Hepatocyte (in vitro differentiated cells): ENCODE results near the gene DCST1. TPM values are rescaled to one million over a fixed set of nuclear protein-coding genes. Genes with fewer than 3 reads are reported as not detected.
A peak's percentile ranks its signal among the peaks of the same experiment; 100 is the strongest.
"Not testable (repeated sequence)": the region's sequence is repeated elsewhere in the genome, so short reads cannot be mapped to it uniquely, and the experiment has no call there.

Source experiments
- DNase-seq: peaks from one replicate; pipeline ENCODE4 v3.0.0-alpha.2; 2016; ENCODE audit warnings: low spot score
- H2AFZ ChIP-seq: fragments of 200-600 bp; sonication (generic); 2 replicates; pipeline ENCODE4 v1.6.0; 2016; ENCODE audit warnings: antibody characterized with exemption, mild to moderate bottlenecking
- H3K27ac ChIP-seq: fragments of 200-600 bp; sonication (generic); 2 replicates; pipeline ENCODE4 v1.5.1; 2016; ENCODE audit warnings: mild to moderate bottlenecking
- H3K27me3 ChIP-seq: fragments of 200-600 bp; sonication (generic); 2 replicates; pipeline ENCODE4 v1.6.1; 2016
- H3K36me3 ChIP-seq: fragments of 200-600 bp; sonication (generic); replicated peaks from 2 replicates; pipeline ENCODE4 v1.5.1; 2016; ENCODE audit warnings: low read depth; ENCODE audit not compliant: insufficient read depth
- H3K4me1 ChIP-seq: fragments of 200-600 bp; sonication (generic); 2 replicates; pipeline ENCODE4 v1.5.1; 2016; ENCODE audit warnings: mild to moderate bottlenecking, moderate library complexity; ENCODE audit not compliant: insufficient read depth
- H3K4me2 ChIP-seq: fragments of 200-600 bp; sonication (generic); 2 replicates; pipeline ENCODE4 v1.6.0; 2016
- H3K4me3 ChIP-seq: fragments of 200-600 bp; sonication (generic); 2 replicates; pipeline ENCODE4 v1.5.1; 2016; ENCODE audit warnings: mild to moderate bottlenecking
- H3K79me2 ChIP-seq: fragments of 200-600 bp; sonication (generic); 2 replicates; pipeline ENCODE4 v1.6.0; 2017; ENCODE audit warnings: mild to moderate bottlenecking
- H3K9me2 ChIP-seq: fragments of 200-600 bp; sonication (generic); replicated peaks from 2 replicates; pipeline ENCODE4 v1.6.0; 2017; ENCODE audit warnings: mild to moderate bottlenecking; ENCODE audit not compliant: insufficient read depth
- H3K9me3 ChIP-seq: fragments of 200-600 bp; sonication (generic); 2 replicates; pipeline ENCODE4 v1.5.1; 2016; ENCODE audit warnings: low read depth, mild to moderate bottlenecking
- H4K20me1 ChIP-seq: fragments of 200-600 bp; sonication (generic); 2 replicates; pipeline ENCODE4 v1.6.0; 2016; ENCODE audit warnings: mild to moderate bottlenecking; ENCODE audit not compliant: insufficient read depth, poor library complexity, severe bottlenecking
- EZH2 ChIP-seq: fragments of 200-600 bp; sonication (generic); IDR thresholded peaks from 2 replicates; pipeline ENCODE4 v1.6.1; 2016; ENCODE audit warnings: antibody characterized with exemption, mild to moderate bottlenecking, borderline replicate concordance
- EZH2phosphoT487 ChIP-seq: fragments of 200-600 bp; sonication (generic); IDR thresholded peaks from one replicate; pipeline ENCODE4 v1.6.1; 2018; ENCODE audit warnings: antibody characterized with exemption, mild to moderate bottlenecking, low read depth, moderate library complexity; ENCODE audit not compliant: unreplicated experiment, severe bottlenecking
- whole genome bisulfite sequencing: methylation state at CpG from one replicate; pipeline ENCODE4 v1.1.6; 2016; ENCODE audit warnings: low lambda C conversion rate; ENCODE audit errors: missing lambda C conversion rate; 5-methylcytosine and 5-hydroxymethylcytosine counted together
- polyA plus RNA-seq: library from polyadenylated mRNA; unstranded; fragments of >200 nt; fragmentation: Nextera tagmentation; extraction: Ambion mirVana; gene quantifications from 2 replicates; pipeline ENCODE4 v1.2.1, GENCODE V29; 2016
- total RNA-seq: library from RNA; depleted of rRNA; stranded (reverse); fragments of >200 nt; gene quantifications from 2 replicates; pipeline ENCODE4 v1.2.3, GENCODE V29; 2014
- TF ChIP-seq, protein P1 (sequence below): fragments of 200-600 bp; sonication (generic); IDR thresholded peaks from 2 replicates; pipeline ENCODE4 v1.5.1; 2016; ENCODE audit warnings: antibody characterized with exemption, mild to moderate bottlenecking; ENCODE audit not compliant: poor library complexity

Gene DCST1
- total and polyA plus RNA-seq, 2 experiments from 2014 or later: 0.60 TPM; not detected in 1

GRCh38 chr1:154995301-154995983 is 38.2 kb upstream of the DCST1 start:
- H4K20me1 ChIP-seq, H3K27me3 ChIP-seq, H3K4me2 ChIP-seq, H3K27ac ChIP-seq, H3K79me2 ChIP-seq, H3K9me3 ChIP-seq, H2AFZ ChIP-seq, H3K36me3 ChIP-seq, H3K4me3 ChIP-seq, H3K9me2 ChIP-seq: not testable (repeated sequence)
- WGBS: 63% methylated on average over 10 of the region's 13 CpGs
- DNase-seq: peak; percentile 75
- H3K4me1 ChIP-seq: peaks cover 11% of the 10 kb centered on the region
- TF ChIP-seq, protein P1, sequence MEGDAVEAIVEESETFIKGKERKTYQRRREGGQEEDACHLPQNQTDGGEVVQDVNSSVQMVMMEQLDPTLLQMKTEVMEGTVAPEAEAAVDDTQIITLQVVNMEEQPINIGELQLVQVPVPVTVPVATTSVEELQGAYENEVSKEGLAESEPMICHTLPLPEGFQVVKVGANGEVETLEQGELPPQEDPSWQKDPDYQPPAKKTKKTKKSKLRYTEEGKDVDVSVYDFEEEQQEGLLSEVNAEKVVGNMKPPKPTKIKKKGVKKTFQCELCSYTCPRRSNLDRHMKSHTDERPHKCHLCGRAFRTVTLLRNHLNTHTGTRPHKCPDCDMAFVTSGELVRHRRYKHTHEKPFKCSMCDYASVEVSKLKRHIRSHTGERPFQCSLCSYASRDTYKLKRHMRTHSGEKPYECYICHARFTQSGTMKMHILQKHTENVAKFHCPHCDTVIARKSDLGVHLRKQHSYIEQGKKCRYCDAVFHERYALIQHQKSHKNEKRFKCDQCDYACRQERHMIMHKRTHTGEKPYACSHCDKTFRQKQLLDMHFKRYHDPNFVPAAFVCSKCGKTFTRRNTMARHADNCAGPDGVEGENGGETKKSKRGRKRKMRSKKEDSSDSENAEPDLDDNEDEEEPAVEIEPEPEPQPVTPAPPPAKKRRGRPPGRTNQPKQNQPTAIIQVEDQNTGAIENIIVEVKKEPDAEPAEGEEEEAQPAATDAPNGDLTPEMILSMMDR: peak; percentile 30

DNA sequence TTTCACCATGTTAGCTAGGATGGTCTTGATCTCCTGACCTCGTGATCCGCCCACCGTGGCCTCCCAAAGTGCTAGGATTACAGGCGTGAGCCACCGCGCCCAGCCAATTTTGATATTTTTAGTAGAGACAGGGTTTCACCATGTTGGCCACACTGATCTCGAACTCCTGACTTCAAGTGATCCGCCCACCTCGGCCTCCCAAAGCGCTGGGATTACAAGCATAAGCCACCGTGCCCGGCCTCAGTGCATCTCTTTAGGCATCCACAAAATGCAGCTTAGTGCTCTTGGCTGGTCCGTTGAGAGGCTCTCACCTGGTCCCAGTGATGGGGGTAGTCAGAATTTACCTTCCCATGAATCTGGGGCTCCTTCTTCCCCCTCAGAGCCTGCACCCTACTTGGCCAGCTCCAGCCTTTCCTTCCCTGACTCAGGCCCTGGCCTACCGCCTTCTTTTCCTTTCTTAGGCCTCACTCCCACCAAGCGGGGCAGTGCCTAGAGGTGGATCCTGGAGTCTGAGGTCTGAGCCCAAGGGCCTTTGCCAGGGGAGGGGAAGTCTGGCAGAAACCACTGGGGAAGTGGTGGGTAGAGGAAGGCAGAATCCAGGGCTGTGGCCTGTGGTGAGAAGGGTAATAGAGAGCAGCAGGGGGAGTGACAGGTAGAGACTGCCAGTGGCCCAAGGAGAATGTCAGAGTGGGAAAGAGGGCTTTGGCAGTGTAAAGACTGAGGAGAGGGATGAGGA is 36.5 kb upstream of the DCST1 start:
- Histone ChIP-seq H2AFZ (no peak overlapping the region), H3K9me3 (no peaks in the 10 kb centered on the region), H3K27me3 (no peaks in the 10 kb centered on the region), H3K27ac (no peak overlapping the region), H3K9me2 (no peaks in the 10 kb centered on the region), H4K20me1 (no peaks in the 10 kb centered on the region), H3K4me2 (no peak overlapping the region), H3K4me1 (peaks cover 11% of the 10 kb centered on the region), H3K4me3 (no peak overlapping the region), H3K36me3 (no peaks in the 10 kb centered on the region), H3K79me2 (peaks cover 3% of the 10 kb centered on the region)
- WGBS: 89% methylated on average over 15 of the region's 15 CpGs
- TF ChIP-seq, protein P1: no peak
- no peak for TF ChIP-seq EZH2
- TF ChIP-seq EZH2phosphoT487: no peak
- DNase-seq: no peak

DNA sequence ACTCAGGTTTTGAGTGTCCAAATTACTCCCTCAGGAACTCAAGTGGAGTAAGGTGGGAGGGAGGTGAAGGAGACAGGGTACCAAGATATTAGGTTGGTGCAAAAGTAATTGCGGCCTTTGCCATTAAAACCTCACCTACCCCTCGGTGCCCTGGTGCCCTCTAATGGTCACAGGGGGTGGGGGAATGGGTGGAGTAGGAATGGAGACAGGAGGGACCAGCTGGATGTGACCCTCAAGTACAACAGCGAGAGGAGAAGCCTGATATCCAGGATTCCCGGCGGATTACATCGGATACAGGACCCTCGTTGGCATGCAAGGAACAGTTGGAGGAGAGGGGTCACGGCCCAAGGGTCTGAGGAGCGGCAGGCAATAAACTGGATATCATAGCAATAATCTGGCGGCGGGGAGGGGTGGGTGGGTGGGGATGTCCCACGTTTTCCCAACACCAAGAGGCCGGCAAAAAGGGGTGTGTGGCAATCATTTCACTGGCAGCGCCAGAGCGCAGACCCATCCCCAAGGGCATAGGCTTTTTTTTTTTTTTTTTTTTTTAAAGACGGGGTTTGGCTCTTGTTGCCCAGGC is 35.3 kb upstream of the DCST1 start:
- no peak overlapping the region for H3K27ac ChIP-seq
- no peaks in the 10 kb centered on the region for H4K20me1 ChIP-seq
- no peaks in the 10 kb centered on the region for H3K36me3 ChIP-seq
- H3K9me3 ChIP-seq: no peaks in the 10 kb centered on the region
- H3K79me2 ChIP-seq: peaks cover 9% of the 10 kb centered on the region
- H3K4me1 ChIP-seq: peaks cover 11% of the 10 kb centered on the region
- peak overlapping the region; percentile 92 for H3K4me2 ChIP-seq
- H3K4me3 ChIP-seq: no peak overlapping the region
- H3K27me3 ChIP-seq: no peaks in the 10 kb centered on the region
- DNase-seq: no peak
- H2AFZ ChIP-seq: no peak overlapping the region
- 89% methylated on average over 15 of the region's 16 CpGs for WGBS
- H3K9me2 ChIP-seq: no peaks in the 10 kb centered on the region
- TF ChIP-seq EZH2phosphoT487: no peak
- TF ChIP-seq EZH2: no peak
- TF ChIP-seq, protein P1: no peak
